Ramos (cell line): ENCODE measurements around the gene GH2.
"Not testable (repeated sequence)": the region's sequence is repeated elsewhere in the genome, so short reads cannot be mapped to it uniquely, and the experiment has no call there.

Experiments used
- in situ Hi-C: fragments of 300-500 bp; cut with MboI; formaldehyde crosslinking; loops from one replicate; pipeline ENCODE4 v1.14.3; 2022; ENCODE audit warnings: low sequenced_read_pairs; ENCODE audit not compliant: unreplicated experiment

The GH2 gene

DNA sequence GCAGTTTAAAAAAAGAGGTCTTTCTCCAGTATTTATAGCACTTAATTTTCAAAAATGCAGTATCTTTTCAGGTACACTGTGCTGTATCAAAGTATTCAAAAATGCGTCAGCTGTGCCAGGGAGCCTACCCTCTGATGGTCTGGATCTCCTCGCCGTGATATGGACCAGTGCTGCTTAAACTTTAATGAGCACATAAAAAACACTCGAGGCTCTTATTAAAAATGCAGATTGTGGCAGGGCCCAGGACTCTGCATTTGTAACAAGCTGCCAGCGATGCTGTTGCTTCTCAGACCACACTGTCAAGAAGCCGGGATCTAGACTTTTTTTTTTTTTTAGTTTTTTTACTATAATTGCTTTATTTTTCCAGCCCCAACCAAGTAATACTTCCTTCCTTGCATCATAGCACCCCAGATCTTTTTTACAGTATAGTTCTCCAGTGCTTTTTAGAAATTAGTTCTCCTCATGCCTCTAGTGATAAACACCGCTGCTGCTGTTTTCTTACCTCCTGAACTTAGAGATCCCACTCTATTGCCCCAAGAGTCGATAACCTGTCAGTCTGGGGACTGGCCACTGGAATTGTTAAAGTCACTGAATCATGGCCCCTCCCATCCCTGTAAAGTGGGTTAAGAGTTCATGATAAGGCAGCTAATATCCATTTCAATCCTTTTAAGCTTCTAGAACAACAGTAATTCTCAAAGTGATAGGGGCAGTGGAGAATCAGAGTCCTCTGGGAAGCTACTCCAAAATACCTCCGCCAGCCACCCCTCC, 37.6 kb downstream of the GH2 start:
- in situ Hi-C loops = no loop called here

DNA sequence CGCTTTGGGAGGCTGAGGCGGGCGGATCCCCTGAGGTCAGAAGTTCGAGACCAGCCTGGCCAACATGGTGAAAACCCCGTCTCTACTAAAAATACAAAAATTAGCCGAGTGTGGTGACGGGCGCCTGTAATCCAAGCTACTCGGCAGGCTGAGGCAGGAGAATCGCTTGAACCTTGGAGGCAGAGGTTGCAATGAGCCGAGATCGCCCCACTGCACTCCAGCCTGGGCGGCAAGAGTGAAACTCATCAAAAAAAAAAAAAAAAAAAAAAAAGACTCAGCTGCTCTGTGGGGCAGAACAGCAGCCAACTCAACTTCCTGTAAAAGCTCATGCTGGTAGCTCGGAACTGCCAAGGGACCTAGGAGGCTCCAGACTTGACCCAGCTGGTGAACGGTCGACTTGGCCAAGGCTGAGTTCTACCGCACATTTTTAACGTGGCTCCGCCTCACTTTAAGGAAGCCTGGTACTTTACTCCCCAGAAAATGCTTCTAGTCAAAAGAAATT, 38.3 kb downstream of the GH2 start:
- in situ Hi-C loops = not testable (repeated sequence)

DNA sequence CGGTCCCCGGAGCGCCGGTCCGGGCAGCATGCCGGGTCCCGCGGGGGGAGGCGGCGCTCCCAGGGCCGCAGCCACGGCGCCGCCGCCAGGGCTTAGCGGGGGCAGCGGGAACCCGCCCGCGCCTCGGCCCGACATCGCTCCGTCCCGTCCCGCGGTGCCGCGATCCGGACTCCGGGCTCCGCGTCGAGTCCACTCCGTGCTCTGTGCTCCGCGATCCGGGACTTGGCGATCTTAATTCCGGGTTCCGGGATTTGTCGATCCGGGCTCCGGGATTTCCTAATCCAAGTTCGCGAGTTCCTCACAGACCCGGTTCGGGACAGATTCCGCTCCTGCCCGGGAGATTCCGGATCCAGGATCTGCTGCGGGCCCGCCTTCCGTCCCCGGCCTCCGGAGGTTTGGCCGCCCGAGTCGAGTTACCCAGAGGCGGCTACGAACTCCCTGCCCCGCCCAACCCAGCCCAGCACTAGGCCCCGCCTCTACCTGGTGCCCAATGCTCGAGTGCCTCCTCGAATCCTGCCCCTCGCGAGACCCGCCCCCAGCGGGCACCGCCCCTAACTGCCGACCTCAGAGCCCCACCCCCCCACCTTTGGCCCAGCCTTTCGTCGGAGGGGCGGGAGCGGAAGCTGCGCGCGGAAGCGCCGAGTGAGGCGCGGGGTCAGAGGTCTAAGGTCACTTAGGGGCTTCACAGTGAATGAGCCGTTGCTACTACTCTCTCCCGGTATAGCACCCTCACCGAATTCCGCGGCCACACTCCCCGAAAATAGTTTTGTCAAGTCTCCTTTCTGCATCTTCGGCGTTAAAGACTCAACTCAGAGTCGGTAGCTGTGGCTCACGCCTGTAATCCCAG, 39.0 kb downstream of the GH2 start, which contains the start of gene SMARCD2:
SMARCD2 (minus strand) TSS at position 146 of the 847 bp plus-strand sequence; CDS start at position 135, 11 bp downstream.
- in situ Hi-C loops = no loop called here

DNA sequence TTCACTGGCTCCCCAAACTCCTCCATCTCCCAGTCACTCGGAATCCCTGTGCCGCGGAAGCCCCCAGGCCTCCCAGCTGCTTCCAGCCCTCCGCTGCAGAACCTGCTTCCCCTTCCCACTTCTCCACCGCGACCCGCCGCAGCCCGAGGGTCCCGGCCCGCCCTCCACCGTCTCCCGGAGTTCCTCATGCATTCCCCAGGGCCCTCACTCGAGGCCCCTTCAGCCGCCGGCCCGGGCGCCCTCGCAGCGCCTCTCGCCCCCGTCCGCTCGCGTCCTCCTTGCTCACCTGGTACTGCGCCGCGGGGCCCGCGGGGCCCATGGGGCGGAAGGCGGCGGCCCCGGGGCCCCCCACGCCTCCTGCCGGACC, 39.6 kb downstream of the GH2 start:
- in situ Hi-C loops = no loop called here

DNA sequence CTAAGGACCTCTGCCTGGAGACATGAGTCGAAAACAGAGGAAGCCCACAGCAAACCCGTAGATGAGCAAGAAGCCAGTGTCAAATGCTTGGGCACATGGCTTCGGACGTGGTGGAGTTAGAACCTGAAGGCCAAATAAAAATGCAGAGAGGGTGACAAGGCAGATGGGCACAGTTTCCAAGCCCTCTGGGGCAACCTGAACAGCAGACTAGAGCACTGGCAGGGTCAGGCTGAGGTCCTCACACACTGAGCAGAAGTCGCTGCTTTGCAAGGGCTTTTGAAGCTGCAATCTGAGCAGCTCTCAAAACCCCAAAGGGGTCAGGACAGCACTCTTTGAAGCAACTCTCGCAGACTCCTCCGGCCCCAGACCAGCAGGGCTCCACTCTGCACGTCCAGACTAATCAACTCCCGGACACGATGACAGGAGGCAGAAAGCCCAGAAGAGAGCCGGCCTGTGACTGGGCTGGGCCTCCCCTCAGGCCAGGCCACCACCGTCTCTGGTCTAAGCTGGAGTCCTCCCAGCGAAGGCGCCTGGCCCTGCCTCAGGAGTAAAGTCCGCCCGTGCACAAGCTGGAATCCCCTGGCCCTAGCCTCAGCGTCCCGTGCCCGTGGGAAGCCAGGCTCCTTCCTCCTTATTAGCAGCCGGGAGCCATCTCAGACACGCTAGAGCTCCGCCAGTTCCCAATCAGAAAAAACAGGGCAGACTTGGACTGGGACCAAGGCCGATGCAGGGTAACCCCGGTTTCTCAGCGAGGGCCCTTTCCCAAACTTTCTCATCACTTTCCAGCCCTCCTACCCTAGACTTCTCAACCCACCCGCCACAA, 40.2 kb downstream of the GH2 start:
- in situ Hi-C loops = no loop called here

DNA sequence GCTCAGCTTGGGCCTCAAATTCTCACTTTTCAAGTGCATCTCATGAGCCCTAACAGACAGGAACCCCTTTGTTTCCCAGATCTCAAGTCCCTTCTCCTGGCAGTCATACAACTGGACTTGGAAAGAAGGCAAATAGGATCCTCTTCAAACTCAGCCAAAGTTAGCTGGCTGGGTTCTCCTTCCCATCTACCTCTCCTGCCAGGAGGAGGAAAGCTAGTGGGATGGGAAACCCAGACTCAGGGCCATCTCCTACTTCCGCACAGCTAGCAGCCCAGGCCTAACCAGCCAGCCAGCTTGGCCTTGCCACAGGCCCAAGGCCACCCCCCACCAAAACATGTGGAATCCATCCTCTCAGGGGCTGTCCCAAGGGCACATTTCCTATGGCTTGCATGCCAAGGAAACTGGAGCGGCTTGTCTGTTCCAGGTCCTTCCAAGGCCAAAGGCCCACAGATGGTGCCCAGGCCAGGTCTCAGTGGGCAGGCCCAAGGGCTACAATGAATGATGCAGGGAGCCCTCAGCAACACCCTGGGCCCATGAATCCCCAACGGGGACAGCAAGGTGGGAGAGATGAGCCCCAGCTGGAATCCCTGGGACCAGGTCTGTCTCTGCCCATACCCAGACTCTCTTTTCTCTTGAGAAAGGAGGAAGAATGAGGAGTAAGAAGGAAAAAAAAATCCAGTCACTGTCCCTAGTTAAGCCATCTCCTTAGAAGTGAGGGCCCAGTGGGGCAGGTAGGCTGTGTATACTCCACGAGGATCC, 41.0 kb downstream of the GH2 start:
- in situ Hi-C loops = no loop called here

DNA sequence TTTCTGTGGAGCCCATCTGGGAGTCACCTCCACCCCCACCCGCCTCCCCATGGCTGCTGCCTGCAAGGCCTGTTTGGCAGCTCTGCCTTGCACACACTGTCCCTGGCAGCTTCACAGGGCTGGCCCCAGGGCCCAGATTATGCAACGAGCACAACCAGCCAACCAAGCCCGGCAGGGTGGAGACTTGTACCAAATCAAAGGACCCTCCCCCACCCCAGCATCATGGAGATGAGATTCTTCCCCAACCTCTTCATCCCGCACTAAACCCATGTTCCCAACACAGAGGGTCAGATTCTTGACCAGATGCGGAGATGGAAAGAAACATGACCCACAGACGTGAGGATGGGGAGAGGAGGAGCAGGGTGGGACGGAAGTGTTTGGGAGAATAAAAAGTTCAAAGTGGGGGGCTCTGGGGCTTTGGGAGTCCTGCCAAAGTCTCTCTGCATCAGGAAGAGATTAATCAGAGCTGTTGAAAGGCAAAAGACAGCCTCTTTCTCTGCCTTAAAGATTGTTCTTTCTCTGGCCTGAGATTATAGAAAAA, 43.0 kb downstream of the GH2 start:
- in situ Hi-C loops = no loop called here

DNA sequence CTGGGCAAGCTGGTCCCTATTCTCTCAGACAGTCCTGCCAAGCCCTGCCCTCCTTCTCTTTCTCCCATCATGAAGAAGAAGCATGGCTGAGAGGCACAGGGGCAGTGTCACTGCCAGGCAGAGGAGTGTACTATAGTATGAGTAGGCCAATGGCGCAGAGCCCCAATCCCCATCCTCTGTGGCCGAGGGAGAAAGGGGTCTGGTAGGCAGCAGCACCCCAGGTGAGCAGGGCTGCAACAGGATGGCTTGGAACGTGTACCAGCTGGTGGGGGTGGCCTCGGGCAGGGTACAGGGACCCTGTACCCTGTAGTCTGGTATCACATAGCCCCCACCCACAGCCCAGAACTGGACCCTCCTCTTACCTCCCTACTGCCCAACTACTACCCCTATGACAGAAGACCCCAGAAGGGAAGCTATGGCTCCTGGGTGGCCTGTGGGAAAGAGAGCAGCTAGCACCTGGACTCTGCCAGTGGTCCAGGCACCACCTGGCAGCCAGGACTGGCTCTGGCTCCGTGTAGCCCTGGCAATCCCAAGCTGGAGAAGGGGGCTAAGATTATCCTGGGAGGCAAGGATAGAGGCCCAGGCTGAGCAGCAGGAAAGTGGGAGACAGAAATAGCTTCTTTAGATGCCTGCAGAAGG, 43.7 kb downstream of the GH2 start:
- in situ Hi-C loops = no loop called here

DNA sequence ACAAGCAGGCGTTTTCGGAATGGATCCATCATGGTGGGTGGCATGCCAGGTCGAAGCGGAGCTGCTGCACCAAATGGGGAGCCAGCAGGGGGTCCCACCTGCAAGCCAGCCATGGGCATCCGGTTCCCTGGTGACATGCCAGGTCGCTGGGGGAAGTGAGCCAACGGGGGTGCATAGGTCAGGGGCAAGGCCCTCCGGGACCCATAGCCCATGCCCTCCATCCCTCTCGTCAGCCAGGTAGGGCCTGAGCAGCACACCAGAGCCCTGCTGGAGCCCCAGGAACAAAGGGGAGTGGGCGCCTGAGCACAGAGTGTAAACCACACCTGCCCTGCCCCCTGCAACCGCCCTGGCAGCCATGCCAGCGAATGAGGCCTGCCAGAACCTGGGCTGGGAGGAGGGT, 44.3 kb downstream of the GH2 start:
- in situ Hi-C loops = no loop called here

DNA sequence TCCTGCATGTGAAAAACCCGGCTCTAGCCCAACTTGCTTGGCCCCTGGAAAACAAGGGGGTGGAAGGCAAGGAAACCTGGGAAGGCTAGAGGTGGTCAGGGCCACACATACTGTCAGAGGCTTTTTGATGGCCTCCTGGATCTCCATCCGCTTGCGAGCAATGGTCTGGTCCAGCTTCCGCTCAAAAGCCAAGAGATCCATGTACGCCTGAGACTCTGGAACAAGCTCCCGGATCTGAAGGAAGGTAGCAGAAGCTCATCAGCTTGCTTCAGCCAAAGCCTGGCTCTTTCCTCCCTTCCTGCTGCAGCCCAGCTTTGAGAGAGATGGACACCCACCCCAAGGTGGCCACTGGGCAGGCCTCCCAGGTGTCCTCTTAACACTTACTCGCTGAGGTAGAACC, 44.9 kb downstream of the GH2 start:
- in situ Hi-C loops = no loop called here

DNA sequence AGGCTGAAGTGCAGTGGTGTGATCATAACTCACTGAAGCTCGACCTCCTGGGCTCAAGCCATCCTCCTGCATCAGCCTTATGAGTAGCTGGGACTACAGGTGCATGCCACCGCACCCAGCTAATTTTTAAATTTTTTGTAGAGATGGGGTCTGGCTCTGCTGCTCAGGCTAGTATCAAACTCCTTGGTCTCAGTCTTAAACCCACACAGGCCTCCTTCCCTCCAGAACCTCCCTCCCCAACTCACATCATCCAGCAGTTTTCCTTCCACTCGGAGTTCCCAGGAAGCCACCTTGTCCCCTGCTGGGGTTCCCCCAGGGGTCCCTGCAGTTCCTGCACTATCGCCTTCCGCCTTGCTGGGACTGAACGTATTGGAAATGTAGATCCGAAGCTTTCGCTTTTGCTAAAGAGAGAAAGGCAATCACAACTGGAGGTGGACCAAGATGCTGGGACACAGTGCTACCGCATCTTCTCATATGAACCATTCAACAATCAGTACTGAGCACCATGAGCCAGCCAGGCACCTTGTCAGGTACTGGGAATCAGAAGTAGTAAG, 46.5 kb downstream of the GH2 start:
- in situ Hi-C loops = no loop called here

DNA sequence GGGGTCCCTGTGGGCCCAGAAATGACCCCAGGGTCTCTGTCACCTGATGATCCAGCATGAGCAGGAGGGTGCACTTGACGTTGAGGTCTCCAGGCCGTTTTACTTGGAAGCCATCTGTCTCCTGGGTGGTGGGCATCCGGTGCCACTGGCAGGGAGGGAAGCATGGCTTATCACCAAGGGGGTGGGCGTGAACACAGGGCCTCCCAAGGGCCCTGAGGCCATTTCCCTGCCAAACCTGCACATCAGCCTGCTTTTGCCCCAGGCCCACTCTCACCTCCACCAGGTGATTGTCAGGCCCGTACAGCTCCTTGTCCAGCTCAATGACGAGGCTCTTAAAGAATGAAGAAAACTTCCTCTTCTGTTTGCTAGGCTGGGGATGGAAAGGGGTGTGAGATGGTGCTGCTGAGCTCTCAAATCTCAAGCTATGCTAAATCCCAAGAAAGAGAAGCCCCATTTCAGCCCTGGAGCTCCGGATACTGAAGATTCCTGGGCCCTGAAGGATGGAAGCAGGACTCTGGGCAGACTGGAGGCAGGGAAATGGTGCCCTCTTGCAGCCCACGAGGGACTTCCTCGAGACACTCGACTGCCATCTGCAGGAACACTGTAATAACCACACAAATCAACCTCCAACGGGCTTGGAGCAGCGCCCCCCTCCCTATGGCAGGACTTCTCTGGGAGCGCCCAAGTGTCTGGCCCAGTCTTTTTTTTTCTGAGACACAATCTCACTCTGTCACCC, 47.1 kb downstream of the GH2 start:
- in situ Hi-C loops = no loop called here

DNA sequence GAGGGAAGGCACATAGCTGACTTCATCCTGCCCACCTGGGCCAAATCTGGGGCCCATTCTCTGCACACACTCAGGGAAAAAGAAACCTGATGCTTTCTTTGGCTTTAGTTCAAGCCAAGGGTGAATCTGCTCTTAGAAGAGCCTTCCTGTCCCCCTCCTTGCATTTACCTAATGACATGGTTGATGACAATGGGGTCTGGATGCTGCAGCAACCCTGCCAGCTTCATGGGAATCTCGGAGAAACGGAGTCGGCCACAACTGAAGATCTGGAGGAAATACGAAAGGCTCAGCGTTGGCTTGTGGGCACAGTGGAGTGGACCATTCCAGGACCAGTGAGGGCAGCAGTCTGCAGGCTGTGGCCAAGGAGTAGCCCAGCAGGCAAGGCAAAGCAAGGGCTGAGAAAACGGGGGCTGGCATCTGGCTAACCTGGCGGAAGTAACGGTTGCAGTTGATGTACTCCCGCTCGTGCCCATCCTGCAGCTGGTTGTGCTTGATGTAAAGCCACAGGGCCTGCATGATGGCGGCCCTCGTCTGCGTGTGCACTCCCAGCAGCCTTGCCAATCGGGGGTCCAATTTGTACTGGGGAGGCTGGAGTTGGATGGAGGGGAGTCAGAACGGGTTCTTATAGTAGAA, 47.9 kb downstream of the GH2 start:
- in situ Hi-C loops = no loop called here

DNA sequence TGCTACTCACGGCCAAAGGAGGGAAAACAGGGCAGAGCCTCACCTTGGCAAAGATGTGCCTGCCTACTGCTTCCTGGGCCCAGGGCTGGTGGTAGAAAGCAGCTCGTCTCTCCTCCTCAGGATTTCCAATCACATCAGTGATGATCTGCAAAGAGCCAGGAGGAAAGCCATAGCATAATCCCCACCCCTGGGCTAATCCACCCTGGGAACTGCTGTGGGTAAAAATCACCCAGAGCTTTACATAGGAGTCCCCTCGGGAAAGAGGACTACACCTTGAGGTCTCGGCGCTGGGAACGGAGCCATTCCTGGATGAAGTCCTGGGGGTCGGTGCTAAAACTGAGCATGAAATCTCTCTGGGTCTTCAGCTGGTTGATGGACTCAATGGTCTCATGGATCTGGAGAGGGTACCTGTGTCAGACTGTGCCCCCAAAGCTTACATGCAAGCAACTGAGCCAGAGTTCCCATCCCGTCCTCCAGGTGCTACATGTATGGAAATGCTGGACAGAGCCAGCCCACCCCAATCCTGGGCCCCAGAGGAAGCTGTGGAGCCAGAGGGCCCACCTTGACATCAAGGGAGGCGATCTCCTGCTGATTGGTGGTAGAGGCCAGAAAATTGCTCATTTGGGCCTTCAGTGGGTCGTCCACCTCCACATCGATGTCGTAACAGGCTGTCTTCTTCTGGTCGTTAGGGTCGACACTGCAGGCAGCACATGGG, 48.6 kb downstream of the GH2 start:
- in situ Hi-C loops = no loop called here

DNA sequence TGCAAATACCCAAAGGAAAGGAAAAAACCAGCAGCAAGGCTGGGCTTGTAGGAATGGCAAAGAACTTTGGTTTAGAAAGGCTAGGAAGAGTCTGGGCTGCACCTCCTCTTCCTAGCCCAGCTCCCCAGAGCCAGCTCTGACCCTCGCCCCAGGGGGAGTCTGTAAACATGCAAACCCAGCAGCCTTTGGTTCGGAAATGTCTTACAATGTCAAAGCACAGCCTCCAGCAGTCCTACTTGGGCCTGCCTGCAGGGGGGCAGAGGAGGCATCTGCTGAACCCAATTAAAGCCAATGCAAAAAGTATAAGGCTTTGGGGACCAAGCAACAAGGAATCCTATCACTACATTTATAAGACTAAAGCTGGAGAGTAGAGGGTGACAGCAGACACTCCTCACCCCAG, 49.3 kb downstream of the GH2 start:
- in situ Hi-C loops = no loop called here

DNA sequence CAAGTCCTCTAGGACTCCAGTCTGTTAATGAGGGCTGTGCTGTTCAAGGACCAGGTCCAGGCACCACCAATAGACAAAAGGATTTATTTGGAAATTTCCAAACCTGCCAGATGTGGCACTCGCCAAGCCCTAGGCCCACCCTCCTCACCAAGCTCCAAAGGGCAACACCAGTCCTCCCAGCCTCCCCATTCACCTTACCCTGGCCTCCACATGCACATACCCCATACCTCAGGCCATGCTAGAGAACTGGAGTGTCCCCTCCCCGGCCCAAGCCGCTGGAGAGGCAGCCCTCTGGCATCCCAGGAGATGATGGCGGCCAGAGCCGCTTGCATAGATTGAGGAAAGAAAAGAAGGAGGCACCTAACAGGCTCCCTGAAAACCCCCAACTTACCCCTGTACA, 49.7 kb downstream of the GH2 start:
- in situ Hi-C loops = no loop called here

DNA sequence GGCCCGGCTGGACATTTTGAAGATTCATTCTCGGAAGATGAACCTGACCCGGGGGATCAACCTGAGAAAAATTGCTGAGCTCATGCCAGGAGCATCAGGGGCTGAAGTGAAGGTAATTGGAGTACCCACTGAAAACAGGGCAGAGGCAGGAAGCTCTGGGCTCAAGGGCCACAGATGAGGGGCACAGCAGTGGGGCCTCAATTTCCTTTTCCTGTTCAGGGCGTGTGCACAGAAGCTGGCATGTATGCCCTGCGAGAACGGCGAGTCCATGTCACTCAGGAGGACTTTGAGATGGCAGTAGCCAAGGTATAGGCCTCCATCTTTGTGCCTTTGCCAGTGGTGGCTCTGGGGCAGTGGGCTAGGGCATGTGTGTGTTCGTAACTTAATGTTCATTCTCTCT, 50.2 kb downstream of the GH2 start:
- in situ Hi-C loops = no loop called here
